ENCODE results near the gene NHEJ1.

DNA sequence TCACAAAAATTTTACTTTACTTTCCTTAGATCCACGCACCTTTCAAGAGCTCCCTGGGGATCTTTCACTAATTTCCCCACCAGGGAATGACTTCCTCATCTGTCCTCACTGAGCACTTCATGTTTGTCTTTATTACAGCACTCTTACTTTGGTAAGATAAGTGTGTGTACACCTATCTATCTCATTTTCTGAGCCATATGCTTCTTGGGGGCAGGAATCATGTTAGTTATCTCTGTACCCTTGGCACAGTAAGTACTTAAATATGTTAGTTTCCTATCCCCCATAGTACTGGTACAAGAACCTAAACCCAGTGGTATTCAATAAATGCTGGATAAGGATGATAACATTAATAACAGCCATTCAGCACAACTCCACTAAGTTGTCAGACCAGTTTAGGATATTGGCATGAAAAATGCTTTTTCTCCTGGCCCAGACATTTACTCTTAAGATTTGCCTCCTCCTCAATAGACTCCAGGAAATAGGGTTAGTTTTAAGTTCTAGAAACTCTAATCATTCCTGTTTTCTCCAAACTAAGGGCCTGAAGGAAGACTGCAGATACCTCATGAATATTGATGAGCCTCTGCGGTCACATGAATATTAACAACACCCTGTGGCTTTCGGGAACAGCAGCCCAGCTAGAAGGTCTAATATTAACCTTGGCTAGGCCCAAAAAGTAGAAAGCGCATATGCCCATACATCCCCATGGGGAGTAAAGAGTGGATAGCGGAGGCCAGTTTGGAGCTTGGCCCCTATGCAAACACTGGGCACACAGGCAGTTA, 38.2 kb downstream of the NHEJ1 start:
- no peak; the same call in 1 of the 2 replicates for TF ChIP-seq POLR2AphosphoS5 (IDR thresholded peaks at IDR 0.05; ENCODE audit: borderline replicate concordance, low read depth, low read length)
- TF ChIP-seq EZH2 (IDR thresholded peaks at IDR 0.05): no peak
- no peak for TF ChIP-seq FOXP2 (optimal IDR thresholded peaks at IDR 0.05; ENCODE audit: control extremely low read depth, extremely low read length, insufficient read depth)

Measured in SK-N-MC (cell line).